Measurements from ENCODE around the gene APOBR.
"Not testable (repeated sequence)": the region's sequence is repeated elsewhere in the genome, so short reads cannot be mapped to it uniquely, and the experiment has no call there.

APOBR gene

GRCh38 chr16:28494121-28494851 is at the start of gene APOBR:
TSS of gene APOBR (plus strand) at chr16:28494643. CDS start at chr16:28494682, 39 bp downstream.
- Histone ChIP-seq H3K4me3 (ENCODE audit: low read length in 2 of 2) (peak within 1 kb of the TSS in 1 of 2 donors; percentile 29), H3K9ac (ENCODE audit: low read length in 2 of 2) (peak within 1 kb of the TSS in 1 of 2 donors; percentile 22), H3K4me1 (ENCODE audit: control insufficient read depth, insufficient read depth, low read length) (peaks cover 2% of the 10 kb centered on the region), H3K36me3 (ENCODE audit: control insufficient read depth in 2 of 2, insufficient read depth in 2 of 2, low read length in 2 of 2) (peaks cover 0 to 1% of the 10 kb centered on the region in 2 donors), H3K9me3 (ENCODE audit: control insufficient read depth in 2 of 2, low read length in 2 of 2) (no peaks in the 10 kb centered on the region), H3K27ac (ENCODE audit: low read length) (peak within 1 kb of the TSS; percentile 18), H3K27me3 (ENCODE audit: control insufficient read depth in 1 of 2, insufficient read depth in 2 of 2, low read length in 2 of 2) (no peaks in the 10 kb centered on the region)

- not testable (repeated sequence) for H3K4me3 ChIP-seq (ENCODE audit: low read length in 2 of 2); H3K27me3 ChIP-seq (ENCODE audit: control insufficient read depth in 1 of 2, insufficient read depth in 2 of 2, low read length in 2 of 2); H3K9me3 ChIP-seq (ENCODE audit: control insufficient read depth in 2 of 2, low read length in 2 of 2); H3K9ac ChIP-seq (ENCODE audit: low read length in 2 of 2); H3K27ac ChIP-seq (ENCODE audit: low read length); H3K4me1 ChIP-seq (ENCODE audit: control insufficient read depth, insufficient read depth, low read length); H3K36me3 ChIP-seq (ENCODE audit: control insufficient read depth in 2 of 2, insufficient read depth in 2 of 2, low read length in 2 of 2)
These were observed 48.1 kb upstream of the APOBR start for GRCh38 chr16:28446388-28446787.

- H3K4me3 ChIP-seq (ENCODE audit: low read length in 2 of 2); H3K27me3 ChIP-seq (ENCODE audit: control insufficient read depth in 1 of 2, insufficient read depth in 2 of 2, low read length in 2 of 2); H3K9me3 ChIP-seq (ENCODE audit: control insufficient read depth in 2 of 2, low read length in 2 of 2); H3K9ac ChIP-seq (ENCODE audit: low read length in 2 of 2); H3K4me1 ChIP-seq (ENCODE audit: control insufficient read depth, insufficient read depth, low read length); H3K36me3 ChIP-seq (ENCODE audit: control insufficient read depth in 2 of 2, insufficient read depth in 2 of 2, low read length in 2 of 2); H3K27ac ChIP-seq (ENCODE audit: low read length): not testable (repeated sequence)
These were observed 47.4 kb upstream of the APOBR start for GRCh38 chr16:28447081-28447480.

GRCh38 chr16:28473714-28474265 is 20.7 kb upstream of the APOBR start:
- peaks cover 8 to 15% of the 10 kb centered on the region in 2 donors for H3K36me3 ChIP-seq (ENCODE audit: control insufficient read depth in 2 of 2, insufficient read depth in 2 of 2, low read length in 2 of 2)
- H3K27me3 ChIP-seq (ENCODE audit: control insufficient read depth in 1 of 2, insufficient read depth in 2 of 2, low read length in 2 of 2): no peaks in the 10 kb centered on the region
- no peaks in the 10 kb centered on the region for H3K4me1 ChIP-seq (ENCODE audit: control insufficient read depth, insufficient read depth, low read length)
- H3K9ac ChIP-seq (ENCODE audit: low read length in 2 of 2): no peak overlapping the region
- H3K9me3 ChIP-seq (ENCODE audit: control insufficient read depth in 2 of 2, low read length in 2 of 2): no peaks in the 10 kb centered on the region
- no peak overlapping the region for H3K27ac ChIP-seq (ENCODE audit: low read length)
- no peak overlapping the region for H3K4me3 ChIP-seq (ENCODE audit: low read length in 2 of 2)

- no peaks in the 10 kb centered on the region for H3K27me3 ChIP-seq (ENCODE audit: control insufficient read depth in 1 of 2, insufficient read depth in 2 of 2, low read length in 2 of 2)
- H3K9me3 ChIP-seq (ENCODE audit: control insufficient read depth in 2 of 2, low read length in 2 of 2): no peaks in the 10 kb centered on the region
- H3K4me3 ChIP-seq (ENCODE audit: low read length in 2 of 2): no peak overlapping the region
- peaks cover 8 to 15% of the 10 kb centered on the region in 2 donors for H3K36me3 ChIP-seq (ENCODE audit: control insufficient read depth in 2 of 2, insufficient read depth in 2 of 2, low read length in 2 of 2)
- H3K9ac ChIP-seq (ENCODE audit: low read length in 2 of 2): no peak overlapping the region
- H3K4me1 ChIP-seq (ENCODE audit: control insufficient read depth, insufficient read depth, low read length): no peaks in the 10 kb centered on the region
- no peak overlapping the region for H3K27ac ChIP-seq (ENCODE audit: low read length)
These were observed 19.2 kb upstream of the APOBR start for GRCh38 chr16:28475221-28475620.

GRCh38 chr16:28477311-28477920 is 17.0 kb upstream of the APOBR start:
- H3K9me3 ChIP-seq (ENCODE audit: control insufficient read depth in 2 of 2, low read length in 2 of 2): no peaks in the 10 kb centered on the region
- H3K27me3 ChIP-seq (ENCODE audit: control insufficient read depth in 1 of 2, insufficient read depth in 2 of 2, low read length in 2 of 2): no peaks in the 10 kb centered on the region
- no peak overlapping the region for H3K27ac ChIP-seq (ENCODE audit: low read length)
- H3K9ac ChIP-seq (ENCODE audit: low read length in 2 of 2): no peak overlapping the region
- peaks cover 8 to 32% of the 10 kb centered on the region in 2 donors for H3K36me3 ChIP-seq (ENCODE audit: control insufficient read depth in 2 of 2, insufficient read depth in 2 of 2, low read length in 2 of 2)
- no peak overlapping the region for H3K4me3 ChIP-seq (ENCODE audit: low read length in 2 of 2)
- H3K4me1 ChIP-seq (ENCODE audit: control insufficient read depth, insufficient read depth, low read length): no peaks in the 10 kb centered on the region

- H3K9me3 ChIP-seq (ENCODE audit: control insufficient read depth in 2 of 2, low read length in 2 of 2): no peaks in the 10 kb centered on the region
- no peak overlapping the region for H3K4me3 ChIP-seq (ENCODE audit: low read length in 2 of 2)
- peaks cover 11 to 34% of the 10 kb centered on the region in 2 donors for H3K36me3 ChIP-seq (ENCODE audit: control insufficient read depth in 2 of 2, insufficient read depth in 2 of 2, low read length in 2 of 2)
- H3K27ac ChIP-seq (ENCODE audit: low read length): no peak overlapping the region
- no peak overlapping the region for H3K9ac ChIP-seq (ENCODE audit: low read length in 2 of 2)
- no peaks in the 10 kb centered on the region for H3K27me3 ChIP-seq (ENCODE audit: control insufficient read depth in 1 of 2, insufficient read depth in 2 of 2, low read length in 2 of 2)
- no peaks in the 10 kb centered on the region for H3K4me1 ChIP-seq (ENCODE audit: control insufficient read depth, insufficient read depth, low read length)
These were observed 15.8 kb upstream of the APOBR start for GRCh38 chr16:28478506-28479180.

- Histone ChIP-seq H3K9me3 (ENCODE audit: control insufficient read depth in 2 of 2, low read length in 2 of 2) (no peaks in the 10 kb centered on the region), H3K27ac (ENCODE audit: low read length) (no peak overlapping the region), H3K4me3 (ENCODE audit: low read length in 2 of 2) (no peak overlapping the region), H3K9ac (ENCODE audit: low read length in 2 of 2) (no peak overlapping the region), H3K27me3 (ENCODE audit: control insufficient read depth in 1 of 2, insufficient read depth in 2 of 2, low read length in 2 of 2) (no peaks in the 10 kb centered on the region), H3K36me3 (ENCODE audit: control insufficient read depth in 2 of 2, insufficient read depth in 2 of 2, low read length in 2 of 2) (peaks cover 15 to 36% of the 10 kb centered on the region in 2 donors), H3K4me1 (ENCODE audit: control insufficient read depth, insufficient read depth, low read length) (no peaks in the 10 kb centered on the region)
These were observed 12.4 kb upstream of the APOBR start for GRCh38 chr16:28482026-28482425.

GRCh38 chr16:28483361-28483760 is 11.1 kb upstream of the APOBR start:
- H3K9ac ChIP-seq (ENCODE audit: low read length in 2 of 2); H3K9me3 ChIP-seq (ENCODE audit: control insufficient read depth in 2 of 2, low read length in 2 of 2); H3K27me3 ChIP-seq (ENCODE audit: control insufficient read depth in 1 of 2, insufficient read depth in 2 of 2, low read length in 2 of 2); H3K4me3 ChIP-seq (ENCODE audit: low read length in 2 of 2); H3K4me1 ChIP-seq (ENCODE audit: control insufficient read depth, insufficient read depth, low read length); H3K27ac ChIP-seq (ENCODE audit: low read length): not testable (repeated sequence)
- peaks cover 16 to 37% of the 10 kb centered on the region in 2 donors for H3K36me3 ChIP-seq (ENCODE audit: control insufficient read depth in 2 of 2, insufficient read depth in 2 of 2, low read length in 2 of 2)

- no peaks in the 10 kb centered on the region for H3K4me1 ChIP-seq (ENCODE audit: control insufficient read depth, insufficient read depth, low read length)
- H3K36me3 ChIP-seq (ENCODE audit: control insufficient read depth in 2 of 2, insufficient read depth in 2 of 2, low read length in 2 of 2): peaks cover 18 to 31% of the 10 kb centered on the region in 2 donors
- no peak overlapping the region for H3K27ac ChIP-seq (ENCODE audit: low read length)
- H3K9me3 ChIP-seq (ENCODE audit: control insufficient read depth in 2 of 2, low read length in 2 of 2): no peaks in the 10 kb centered on the region
- no peaks in the 10 kb centered on the region for H3K27me3 ChIP-seq (ENCODE audit: control insufficient read depth in 1 of 2, insufficient read depth in 2 of 2, low read length in 2 of 2)
- no peak overlapping the region for H3K4me3 ChIP-seq (ENCODE audit: low read length in 2 of 2)
- no peak overlapping the region for H3K9ac ChIP-seq (ENCODE audit: low read length in 2 of 2)
These were observed 8.2 kb upstream of the APOBR start for GRCh38 chr16:28486266-28486665.
